Left forelimb (tissue), 1 donor: ENCODE results near the gene CLN6.

ENCODE experiments used
- DNase-seq: peaks from one replicate; pipeline ENCODE4 v3.0.0-alpha.2; 2018; ENCODE audit warnings: low spot score

Gene CLN6

DNA sequence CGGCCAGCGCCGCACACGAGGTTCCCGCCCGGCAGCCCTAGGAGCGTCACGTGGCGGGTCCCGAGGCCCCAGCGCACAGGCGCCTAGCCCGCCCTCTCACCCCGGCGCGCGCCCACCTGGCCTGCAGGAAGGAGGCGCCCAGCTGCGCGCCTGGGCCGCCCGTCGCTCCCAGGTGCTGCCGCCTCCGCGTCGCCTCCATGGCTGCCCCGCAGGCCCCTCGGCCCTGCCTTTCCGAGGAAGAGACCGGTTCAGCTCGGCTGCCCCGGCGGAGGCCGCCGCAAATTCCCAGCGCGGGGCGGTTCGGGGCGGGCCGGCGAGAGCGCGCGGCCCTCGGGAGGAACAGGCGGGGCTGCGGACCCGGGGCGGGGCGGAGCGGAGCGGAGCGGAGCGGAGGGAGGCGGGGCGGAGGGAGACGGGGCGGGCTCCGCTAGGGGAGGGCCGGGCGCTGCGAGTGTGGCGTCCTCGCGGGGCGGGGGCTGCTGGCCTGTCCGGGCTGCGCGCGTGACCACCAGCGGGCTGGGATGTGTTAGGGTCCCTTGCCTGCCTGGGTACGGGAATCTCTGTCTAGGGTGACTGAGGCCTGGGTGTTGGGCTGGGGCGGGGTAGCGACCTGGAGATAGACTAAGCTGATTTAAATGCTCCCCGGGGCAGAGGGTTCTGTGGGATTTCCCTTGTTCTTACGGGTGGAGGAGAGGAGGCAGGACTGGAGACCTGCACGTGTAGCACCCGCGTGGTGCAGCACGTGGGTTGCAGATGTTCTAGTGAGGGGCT, at the start of gene CLN6:
Gene CLN6 (minus strand): TSS at position 343 of the 771 bp plus-strand sequence. CDS start 144 bp downstream, at position 199.
- DNase-seq = peak; percentile 90

DNA sequence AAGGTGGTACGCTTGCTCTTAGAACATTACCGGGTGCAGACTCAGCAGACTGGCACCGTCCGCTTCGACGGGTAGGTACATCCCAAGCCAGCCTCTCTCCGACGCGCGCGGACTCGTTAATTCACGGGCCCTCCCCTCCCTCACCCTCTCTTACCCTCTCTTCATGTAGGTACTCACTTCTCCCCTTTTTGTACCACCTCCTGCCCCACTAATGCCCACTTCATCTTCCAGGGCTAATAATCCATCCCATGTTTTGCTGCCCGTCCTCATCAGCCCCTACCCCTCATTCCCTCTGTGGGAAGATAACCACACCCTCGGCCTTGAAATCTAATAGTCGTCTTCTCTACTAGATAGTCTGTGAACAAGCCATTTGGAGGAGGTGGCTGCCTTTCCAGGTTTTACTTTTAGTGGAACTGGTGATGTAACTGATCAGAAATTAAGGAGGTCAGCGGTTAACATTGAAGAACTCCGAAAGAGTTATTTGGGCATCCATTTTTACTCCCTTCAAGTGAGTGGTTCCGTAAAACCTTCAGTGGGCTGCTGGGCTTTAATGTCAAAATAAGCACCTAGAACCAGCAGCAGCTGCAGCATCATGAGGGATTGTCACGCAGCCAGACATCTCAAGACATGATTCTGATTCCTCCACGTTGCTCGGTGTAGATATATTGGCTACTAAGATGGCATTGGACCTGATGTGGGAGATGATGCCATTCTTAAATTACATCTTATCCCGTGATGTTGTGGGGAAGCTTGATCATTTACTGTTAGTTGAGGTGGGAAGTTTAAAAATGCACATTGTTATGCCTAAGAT, 49.3 kb upstream of the CLN6 start:
- DNase-seq = no peak

- DNase-seq = no peak
Measured at GRCh38 chr15:68278345-68278594, 48.7 kb upstream of the CLN6 start.

DNA sequence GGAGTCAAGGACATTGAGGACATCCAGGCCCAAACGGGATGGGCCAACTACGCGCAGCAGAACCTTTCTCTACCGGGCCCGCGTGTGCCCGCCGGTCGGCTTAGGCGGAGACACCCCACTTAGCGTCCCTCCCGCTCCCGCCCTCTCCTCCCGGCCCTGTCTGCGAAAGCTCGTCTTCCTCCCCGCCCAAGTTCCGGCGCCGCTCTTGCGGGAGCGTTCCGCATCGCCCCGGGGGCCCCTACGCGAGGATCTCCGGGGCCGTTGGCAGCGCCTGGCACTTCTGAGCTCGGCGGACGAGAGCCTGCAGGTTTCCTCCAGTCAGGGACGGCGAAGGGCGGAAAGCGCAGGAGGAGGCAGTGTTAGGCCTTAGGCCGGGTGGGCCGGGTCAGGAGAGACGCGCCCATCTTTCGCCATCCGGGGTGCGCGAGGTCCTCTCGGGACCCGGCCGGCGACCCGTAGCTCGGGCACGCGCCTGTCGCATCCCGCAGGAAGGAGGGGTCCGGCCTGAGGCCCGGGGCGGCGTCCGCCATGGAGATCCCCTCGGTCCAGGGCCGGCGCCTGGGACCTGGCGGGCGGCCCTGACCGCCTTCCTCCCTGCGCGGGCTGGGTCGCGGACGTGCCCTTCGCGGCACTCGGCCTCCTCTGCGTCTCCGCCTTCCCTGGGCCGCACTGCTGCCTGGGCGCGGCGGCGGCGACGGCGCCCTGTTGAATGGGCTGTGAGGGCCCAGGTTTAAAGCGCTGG, 48.2 kb upstream of the CLN6 start, which contains the start of gene FEM1B:
Gene FEM1B (plus strand): TSS at position 143 of the 742 bp plus-strand sequence. CDS start 673 bp downstream, outside the sequence.
- peak; percentile 95 for DNase-seq

- no peak for DNase-seq
Measured at GRCh38 chr15:68277131-68277602, 47.6 kb upstream of the CLN6 start.

DNA sequence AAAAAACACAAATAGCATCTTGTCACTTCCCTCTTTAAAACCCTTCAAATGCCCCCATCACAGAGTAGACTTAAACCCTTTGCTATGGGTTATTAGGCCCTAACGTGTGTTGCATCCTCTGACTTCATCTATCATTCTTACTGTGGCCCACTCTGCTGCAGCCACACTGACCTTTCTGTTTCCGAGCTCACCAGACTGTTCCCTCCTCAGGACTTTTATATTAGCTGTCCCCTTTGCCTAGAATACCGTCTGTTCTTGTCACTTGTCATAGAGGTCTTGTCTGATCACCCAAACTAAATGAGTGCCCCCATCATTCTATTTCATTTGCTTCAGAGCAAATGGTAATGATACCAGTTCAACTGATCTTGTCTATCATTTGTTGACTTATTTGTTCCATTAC, 47.1 kb upstream of the CLN6 start:
- DNase-seq = no peak

- no peak for DNase-seq
Measured at GRCh38 chr15:68275165-68275746, 45.7 kb upstream of the CLN6 start.

DNA sequence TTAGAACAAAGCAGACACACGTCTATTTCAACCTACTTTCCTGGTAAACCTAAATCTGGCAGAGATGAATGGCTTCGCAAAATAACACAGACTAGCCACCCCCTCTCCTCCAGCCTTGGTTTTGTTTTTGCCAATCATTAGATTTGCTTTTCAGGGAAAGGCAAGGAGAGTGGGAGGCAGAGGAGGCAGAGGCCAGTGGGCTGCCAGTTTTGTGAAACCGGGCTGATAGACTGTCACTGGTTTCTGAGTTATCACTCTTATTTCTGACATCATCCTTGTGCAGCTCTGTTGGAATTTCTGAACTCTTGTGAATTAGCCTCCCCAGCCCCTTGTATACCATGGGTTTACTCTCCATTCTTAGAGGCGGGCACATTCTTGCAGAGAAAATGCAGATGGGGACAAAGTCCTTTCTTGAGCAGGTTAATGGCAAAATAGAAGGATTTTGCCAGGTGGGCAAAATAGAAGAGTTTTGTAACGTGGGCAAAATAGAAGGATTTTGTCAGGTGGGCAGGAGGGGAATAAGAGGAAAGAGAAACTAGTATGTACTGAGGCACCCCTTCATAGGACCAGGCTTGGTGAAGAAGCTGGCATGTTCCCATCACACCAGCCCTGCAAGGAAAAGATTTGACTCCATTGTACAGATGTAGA, 44.8 kb upstream of the CLN6 start:
- DNase-seq = no peak

DNA sequence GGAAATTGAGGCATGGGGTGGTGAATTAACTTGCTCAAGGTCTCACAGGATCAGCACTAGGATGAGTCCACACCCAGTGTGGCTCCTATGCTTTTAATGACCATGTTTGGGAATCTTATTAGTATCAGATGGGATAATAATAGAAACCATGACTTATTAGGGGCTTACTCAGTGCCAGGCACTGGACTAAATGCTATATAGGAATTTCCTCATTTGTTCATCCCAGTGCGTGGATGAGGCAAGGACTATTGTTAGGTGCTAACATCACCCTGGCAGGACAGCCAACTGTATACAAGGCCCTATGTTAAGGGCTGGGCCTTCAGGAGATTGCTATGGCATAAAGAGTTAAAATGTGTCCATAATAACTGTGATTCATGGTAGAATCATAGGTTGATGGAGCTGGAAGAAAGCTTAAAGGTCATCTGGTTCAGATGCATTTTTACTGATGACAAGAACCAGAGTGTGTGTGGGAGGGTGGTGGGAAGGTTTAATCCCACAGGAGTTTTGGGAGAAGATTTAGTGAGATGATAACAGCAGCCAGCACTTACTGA, 43.3 kb upstream of the CLN6 start:
- no peak for DNase-seq

DNA sequence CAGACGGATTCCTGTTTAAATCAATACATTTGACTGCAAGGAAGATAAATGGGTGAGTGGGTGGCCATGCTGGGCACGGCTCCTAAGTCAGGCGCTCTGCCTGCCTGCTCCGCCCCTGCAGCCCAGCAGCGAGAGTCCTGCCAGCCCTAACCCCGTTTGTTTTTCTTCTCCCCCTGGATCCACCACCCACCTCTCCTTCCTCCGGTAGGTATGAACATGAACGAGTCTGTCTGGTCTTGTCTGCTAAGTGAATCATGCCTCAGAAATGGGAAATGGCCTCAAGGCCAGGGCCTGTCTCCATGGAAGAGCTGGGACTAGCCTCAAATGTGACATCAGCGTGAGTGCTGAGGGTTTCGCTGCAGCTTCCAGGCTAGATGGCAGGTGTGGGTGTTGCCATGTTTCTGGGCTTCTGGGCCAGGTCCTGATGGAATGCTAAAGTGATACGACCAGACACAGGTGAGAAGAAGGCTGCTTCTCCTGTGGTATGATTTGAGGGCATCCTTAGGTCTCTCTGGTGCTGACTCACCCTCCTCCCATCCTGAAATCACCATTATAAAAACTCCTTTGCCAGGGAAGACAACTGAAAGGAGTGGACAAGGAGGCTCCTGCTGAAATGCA, 42.4 kb upstream of the CLN6 start:
- DNase-seq = no peak

- DNase-seq = no peak
Measured at GRCh38 chr15:68268405-68268804, 38.9 kb upstream of the CLN6 start.

- DNase-seq = no peak
Measured at GRCh38 chr15:68265674-68266073, 36.1 kb upstream of the CLN6 start.

DNA sequence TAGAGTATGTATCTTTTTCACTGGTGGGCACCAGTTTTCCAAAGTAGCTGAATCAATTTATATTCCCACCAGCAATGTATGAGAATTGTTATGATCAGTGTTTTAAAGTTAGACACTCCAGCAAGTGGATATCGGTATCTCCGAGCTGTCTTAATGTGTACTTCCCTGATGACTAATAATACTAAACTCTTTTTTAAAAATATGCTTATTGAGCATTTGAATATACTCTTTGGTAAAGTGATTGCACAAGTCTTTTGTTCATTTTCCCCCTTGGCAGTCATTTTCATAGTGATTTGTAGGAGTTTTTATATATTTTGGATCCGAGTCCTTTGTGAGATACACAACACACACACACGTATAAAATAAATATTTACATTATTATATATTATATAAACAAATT, 35.6 kb upstream of the CLN6 start:
- no peak for DNase-seq

DNA sequence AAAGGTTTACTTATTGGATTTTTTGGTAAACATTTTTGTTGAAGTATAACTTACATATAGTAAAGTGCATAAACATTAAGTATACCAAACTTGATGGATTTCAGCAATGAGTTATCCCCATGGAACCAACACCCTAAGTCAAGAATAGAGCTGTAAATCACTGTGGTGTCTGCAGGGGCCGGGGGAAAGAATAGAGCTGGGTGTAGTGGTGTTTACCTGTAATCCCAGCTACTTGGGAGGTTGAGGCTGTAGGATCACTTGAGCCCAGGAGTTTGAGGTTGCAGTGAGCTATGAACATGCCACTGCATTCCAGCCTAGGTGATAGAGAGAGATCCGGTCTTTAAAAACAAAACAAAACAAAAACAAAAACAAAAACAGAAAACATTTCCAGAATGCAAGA, 34.8 kb upstream of the CLN6 start:
- DNase-seq = no peak

DNA sequence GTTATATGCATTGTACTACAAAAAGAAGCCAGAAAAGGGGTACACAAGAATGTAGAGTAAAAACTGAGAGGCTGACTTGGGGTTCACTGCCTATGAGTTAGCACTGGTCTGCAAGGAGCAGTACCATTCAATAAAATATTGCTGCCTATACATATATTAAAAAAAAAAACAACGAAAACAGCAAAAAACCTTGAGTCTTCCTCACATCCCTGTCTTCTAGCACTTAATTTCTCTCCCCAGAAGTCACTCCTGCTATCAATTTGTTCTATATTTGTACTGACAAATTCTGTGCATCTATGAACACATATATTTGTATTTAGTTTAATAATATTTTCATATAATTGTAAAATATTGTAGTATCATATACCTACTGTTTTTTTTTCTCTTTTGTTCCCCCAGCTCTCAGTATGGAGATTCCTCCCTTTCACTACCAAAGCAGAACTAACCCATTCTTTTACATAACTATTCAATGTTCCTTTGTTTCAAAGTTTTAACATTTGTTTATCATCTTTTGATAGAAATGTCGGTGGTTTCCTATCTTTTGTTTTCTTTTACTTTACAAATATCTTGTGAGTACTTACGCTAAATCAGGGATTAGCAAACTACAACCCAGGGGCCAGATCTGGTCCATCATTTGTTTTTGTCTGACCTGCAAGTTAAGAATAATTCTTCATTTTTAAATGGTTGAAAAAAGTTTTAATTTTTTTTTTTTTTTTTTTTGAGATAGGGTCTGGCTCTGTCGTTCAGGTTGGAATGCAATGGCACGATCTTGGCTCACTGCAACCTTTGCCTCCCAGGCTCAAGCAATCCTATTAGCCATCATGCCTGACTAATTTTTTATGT, 33.2 kb upstream of the CLN6 start:
- no peak for DNase-seq

DNA sequence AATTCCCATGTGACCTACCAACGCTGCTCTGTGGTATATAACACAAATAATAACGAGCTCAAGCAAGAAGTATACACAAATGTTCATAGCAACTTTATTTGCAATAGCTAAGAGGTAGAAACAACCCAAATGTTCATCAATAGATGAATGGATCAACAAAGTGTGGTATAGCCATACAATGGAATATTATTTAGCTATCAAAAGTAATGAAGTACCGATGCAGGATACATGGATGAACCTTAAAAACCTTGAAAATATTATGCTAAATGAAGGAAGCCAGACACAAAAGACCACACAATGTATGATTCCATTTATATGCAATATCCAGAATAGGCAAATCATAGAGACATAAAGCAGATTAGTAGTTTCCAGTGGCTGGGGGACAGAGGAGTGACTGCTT, 32.5 kb upstream of the CLN6 start:
- no peak for DNase-seq

DNA sequence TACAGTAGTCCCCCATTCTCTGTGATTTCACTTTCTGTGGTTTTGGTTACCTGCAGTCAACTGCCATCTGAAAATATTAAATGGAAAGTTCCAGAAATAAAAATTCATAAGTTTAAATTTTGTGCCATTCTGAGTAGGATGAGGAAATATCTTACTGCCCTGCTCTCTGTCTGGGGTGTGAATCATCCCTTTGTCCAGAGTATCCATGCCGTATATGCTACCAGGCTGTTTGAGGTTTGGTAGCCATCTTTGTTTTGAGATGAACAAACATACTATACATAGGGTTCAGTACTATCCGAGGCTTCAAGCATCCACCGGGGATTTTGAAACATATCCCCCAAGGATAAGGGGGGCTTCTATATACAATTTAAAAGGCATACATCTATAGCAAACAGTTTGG, 31.7 kb upstream of the CLN6 start:
- DNase-seq = no peak

DNA sequence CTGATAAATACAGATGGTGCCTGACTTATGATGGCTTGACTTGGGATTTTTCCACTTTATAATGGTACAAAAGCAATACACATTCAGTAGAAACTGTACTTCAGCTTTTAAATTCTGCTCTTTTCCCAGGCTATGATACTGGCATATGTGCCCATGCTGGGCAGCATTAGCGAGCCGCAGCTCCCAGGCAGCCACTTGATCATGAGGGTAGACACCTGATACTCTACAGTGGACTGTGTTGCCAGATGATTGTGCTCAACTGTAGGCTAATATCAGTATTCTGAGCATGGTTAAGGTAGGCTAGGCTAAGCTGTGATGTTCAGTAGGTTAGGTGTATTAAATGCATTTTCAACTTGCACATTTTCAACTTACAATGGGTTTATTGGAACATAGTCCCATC, 30.4 kb upstream of the CLN6 start:
- no peak for DNase-seq

- DNase-seq = no peak
Measured at GRCh38 chr15:68258692-68259091, 29.2 kb upstream of the CLN6 start.
